Measurements from ENCODE around the gene CDH13.

GRCh38 chr16:82855471-82855870, 228.7 kb downstream of the CDH13 start:
- no peak for TF ChIP-seq CTCF (IDR thresholded peaks at IDR 0.05)
- no peak for TF ChIP-seq POLR2A (IDR thresholded peaks at IDR 0.05)

All from body of pancreas (tissue), 4 donors.